Measurements from ENCODE around the gene TNS2. TPM values are rescaled to one million over a fixed set of nuclear protein-coding genes. Genes with fewer than 3 reads are reported as not detected.
A peak's percentile ranks its signal among the peaks of the same experiment; 100 is the strongest.

The TNS2 gene
- total and polyA plus RNA-seq, 10 of the 15 experiments (the other 5 are each of a cell fraction or from before 2014, with no cell fraction given): 0.03 to 0.72 (median 0.16) TPM; not detected in 4

DNA sequence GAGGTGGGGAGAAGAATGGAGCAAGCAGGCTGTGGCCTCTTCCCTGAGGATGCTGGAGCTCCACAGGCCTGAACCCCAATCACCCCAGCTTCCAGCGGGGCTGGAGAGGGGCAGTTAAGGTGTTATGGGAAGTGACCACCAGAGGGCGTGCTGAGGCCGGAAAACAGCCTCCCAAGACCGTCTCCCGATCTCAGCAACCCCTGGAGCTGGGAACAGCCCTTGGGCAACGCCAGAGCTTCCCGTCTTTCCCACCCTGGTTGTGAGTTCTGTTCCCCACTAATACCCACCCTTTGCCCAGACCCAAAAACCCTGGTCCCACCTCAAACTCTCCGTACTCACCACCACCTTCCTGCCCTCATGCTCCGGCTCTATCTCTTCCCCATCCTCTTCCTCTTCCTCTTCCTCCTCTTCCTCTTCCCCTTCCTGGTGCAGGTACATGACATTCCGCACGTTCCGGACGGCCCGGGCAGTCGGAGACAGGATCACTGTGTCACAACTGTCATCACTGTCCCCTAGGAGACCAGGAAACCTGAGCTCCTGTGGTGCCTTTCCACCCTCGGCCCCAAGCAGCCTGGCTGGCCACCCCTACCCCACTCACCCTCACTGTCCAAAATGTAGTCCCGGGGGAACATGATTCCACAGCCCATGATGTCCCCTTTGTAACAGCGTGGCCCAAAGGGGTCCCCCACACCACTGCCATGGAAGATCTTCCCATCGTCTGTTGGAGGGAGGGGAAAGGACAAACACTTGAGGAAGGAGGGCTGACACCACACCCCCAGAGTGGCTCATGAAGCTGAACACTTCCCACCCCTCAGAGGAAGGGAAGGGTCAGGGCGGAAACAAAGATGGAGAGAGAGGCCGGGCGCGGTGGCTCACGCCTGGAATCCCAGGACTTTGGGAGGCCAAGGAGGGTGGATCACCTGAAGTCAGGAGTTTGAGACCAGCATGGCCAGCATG lies 16.4 kb downstream of the TNS2 start (continued):
- TF ChIP-seq ETV6 (conservative IDR thresholded peaks at IDR 0.05 in 1 of 2, IDR thresholded peaks at IDR 0.05 in 1 of 2; ENCODE audit: borderline replicate concordance in 1 of 2, low read depth in 1 of 2) (no peak), CHD4 (IDR thresholded peaks at IDR 0.05) (no peak), SUPT20H (IDR thresholded peaks at IDR 0.05; ENCODE audit: borderline replicate concordance, control insufficient read depth, low read depth, low read length) (no peak), MYB (IDR thresholded peaks at IDR 0.05; ENCODE audit: borderline replicate concordance, low read depth, low read length) (no peak), TCF12 (IDR thresholded peaks at IDR 0.05; ENCODE audit: low read depth, low read length) (no peak), EZH2 (IDR thresholded peaks at IDR 0.05; ENCODE audit: borderline replicate concordance, control insufficient read depth, low read depth, low read length) (no peak), EP300 (IDR thresholded peaks at IDR 0.05; ENCODE audit: borderline replicate concordance in 1 of 2, control insufficient read depth in 1 of 2, low read depth in 2 of 2, low read length in 2 of 2) (no peak), ZZZ3 (IDR thresholded peaks at IDR 0.05; ENCODE audit: control insufficient read depth, insufficient read length, low read depth) (no peak), IRF4 (IDR thresholded peaks at IDR 0.05; ENCODE audit: low read depth, low read length) (peak; percentile 36; the same call in 1 of the 2 replicates), BMI1 (IDR thresholded peaks at IDR 0.05; ENCODE audit: borderline replicate concordance) (no peak), POLR2AphosphoS5 (IDR thresholded peaks at IDR 0.05; ENCODE audit: low read length) (no peak), EED (IDR thresholded peaks at IDR 0.05; ENCODE audit: low read depth) (peak; percentile 35; the same call in 1 of the 2 replicates)
- TF ChIP-seq, protein P1, sequence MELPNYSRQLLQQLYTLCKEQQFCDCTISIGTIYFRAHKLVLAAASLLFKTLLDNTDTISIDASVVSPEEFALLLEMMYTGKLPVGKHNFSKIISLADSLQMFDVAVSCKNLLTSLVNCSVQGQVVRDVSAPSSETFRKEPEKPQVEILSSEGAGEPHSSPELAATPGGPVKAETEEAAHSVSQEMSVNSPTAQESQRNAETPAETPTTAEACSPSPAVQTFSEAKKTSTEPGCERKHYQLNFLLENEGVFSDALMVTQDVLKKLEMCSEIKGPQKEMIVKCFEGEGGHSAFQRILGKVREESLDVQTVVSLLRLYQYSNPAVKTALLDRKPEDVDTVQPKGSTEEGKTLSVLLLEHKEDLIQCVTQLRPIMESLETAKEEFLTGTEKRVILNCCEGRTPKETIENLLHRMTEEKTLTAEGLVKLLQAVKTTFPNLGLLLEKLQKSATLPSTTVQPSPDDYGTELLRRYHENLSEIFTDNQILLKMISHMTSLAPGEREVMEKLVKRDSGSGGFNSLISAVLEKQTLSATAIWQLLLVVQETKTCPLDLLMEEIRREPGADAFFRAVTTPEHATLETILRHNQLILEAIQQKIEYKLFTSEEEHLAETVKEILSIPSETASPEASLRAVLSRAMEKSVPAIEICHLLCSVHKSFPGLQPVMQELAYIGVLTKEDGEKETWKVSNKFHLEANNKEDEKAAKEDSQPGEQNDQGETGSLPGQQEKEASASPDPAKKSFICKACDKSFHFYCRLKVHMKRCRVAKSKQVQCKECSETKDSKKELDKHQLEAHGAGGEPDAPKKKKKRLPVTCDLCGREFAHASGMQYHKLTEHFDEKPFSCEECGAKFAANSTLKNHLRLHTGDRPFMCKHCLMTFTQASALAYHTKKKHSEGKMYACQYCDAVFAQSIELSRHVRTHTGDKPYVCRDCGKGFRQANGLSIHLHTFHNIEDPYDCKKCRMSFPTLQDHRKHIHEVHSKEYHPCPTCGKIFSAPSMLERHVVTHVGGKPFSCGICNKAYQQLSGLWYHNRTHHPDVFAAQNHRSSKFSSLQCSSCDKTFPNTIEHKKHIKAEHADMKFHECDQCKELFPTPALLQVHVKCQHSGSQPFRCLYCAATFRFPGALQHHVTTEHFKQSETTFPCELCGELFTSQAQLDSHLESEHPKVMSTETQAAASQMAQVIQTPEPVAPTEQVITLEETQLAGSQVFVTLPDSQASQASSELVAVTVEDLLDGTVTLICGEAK (IDR thresholded peaks at IDR 0.05; ENCODE audit: borderline replicate concordance): no peak
- TF ChIP-seq, protein P2, sequence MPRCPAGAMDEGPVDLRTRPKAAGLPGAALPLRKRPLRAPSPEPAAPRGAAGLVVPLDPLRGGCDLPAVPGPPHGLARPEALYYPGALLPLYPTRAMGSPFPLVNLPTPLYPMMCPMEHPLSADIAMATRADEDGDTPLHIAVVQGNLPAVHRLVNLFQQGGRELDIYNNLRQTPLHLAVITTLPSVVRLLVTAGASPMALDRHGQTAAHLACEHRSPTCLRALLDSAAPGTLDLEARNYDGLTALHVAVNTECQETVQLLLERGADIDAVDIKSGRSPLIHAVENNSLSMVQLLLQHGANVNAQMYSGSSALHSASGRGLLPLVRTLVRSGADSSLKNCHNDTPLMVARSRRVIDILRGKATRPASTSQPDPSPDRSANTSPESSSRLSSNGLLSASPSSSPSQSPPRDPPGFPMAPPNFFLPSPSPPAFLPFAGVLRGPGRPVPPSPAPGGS (IDR thresholded peaks at IDR 0.05; ENCODE audit: borderline replicate concordance, insufficient read depth, low read depth, low read length, poor library complexity, severe bottlenecking): no peak
- TF ChIP-seq, protein P3, sequence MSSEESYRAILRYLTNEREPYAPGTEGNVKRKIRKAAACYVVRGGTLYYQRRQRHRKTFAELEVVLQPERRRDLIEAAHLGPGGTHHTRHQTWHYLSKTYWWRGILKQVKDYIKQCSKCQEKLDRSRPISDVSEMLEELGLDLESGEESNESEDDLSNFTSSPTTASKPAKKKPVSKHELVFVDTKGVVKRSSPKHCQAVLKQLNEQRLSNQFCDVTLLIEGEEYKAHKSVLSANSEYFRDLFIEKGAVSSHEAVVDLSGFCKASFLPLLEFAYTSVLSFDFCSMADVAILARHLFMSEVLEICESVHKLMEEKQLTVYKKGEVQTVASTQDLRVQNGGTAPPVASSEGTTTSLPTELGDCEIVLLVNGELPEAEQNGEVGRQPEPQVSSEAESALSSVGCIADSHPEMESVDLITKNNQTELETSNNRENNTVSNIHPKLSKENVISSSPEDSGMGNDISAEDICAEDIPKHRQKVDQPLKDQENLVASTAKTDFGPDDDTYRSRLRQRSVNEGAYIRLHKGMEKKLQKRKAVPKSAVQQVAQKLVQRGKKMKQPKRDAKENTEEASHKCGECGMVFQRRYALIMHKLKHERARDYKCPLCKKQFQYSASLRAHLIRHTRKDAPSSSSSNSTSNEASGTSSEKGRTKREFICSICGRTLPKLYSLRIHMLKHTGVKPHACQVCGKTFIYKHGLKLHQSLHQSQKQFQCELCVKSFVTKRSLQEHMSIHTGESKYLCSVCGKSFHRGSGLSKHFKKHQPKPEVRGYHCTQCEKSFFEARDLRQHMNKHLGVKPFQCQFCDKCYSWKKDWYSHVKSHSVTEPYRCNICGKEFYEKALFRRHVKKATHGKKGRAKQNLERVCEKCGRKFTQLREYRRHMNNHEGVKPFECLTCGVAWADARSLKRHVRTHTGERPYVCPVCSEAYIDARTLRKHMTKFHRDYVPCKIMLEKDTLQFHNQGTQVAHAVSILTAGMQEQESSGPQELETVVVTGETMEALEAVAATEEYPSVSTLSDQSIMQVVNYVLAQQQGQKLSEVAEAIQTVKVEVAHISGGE (CRISPR knock-in tag; IDR thresholded peaks at IDR 0.05): no peak
- TF ChIP-seq, protein P4, sequence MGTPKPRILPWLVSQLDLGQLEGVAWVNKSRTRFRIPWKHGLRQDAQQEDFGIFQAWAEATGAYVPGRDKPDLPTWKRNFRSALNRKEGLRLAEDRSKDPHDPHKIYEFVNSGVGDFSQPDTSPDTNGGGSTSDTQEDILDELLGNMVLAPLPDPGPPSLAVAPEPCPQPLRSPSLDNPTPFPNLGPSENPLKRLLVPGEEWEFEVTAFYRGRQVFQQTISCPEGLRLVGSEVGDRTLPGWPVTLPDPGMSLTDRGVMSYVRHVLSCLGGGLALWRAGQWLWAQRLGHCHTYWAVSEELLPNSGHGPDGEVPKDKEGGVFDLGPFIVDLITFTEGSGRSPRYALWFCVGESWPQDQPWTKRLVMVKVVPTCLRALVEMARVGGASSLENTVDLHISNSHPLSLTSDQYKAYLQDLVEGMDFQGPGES (IDR thresholded peaks at IDR 0.05): no peak

Data from GM12878 (cell line).